ENCODE measurements around the gene ARF5.

ARF5 gene

GRCh38 chr7:127578036-127578684 lies 10.1 kb upstream of the ARF5 start:
- Histone ChIP-seq H2BK120ac (ENCODE audit: low read depth, low read length) (no peak overlapping the region), H3K79me1 (ENCODE audit: low read depth, low read length) (no peaks in the 10 kb centered on the region), H4K91ac (ENCODE audit: low read depth, low read length, poor library complexity) (no peak overlapping the region), H2BK12ac (ENCODE audit: low read length) (no peak overlapping the region), H3K18ac (ENCODE audit: low read length) (no peak overlapping the region), H3K4me2 (ENCODE audit: insufficient read depth, low read length, poor library complexity, severe bottlenecking) (no peak overlapping the region), H2AK5ac (ENCODE audit: low read depth, low read length) (no peak overlapping the region), H2AFZ (ENCODE audit: low read length) (no peak overlapping the region), H3K27ac (replicated peaks; ENCODE audit: low read length) (no peak overlapping the region), H3K4me1 (ENCODE audit: control insufficient read depth in 2 of 2, insufficient read depth in 1 of 2, low read depth in 1 of 2, low read length in 2 of 2) (no peaks in the 10 kb centered on the region), H3K23ac (ENCODE audit: low read depth, low read length, poor library complexity) (no peak overlapping the region), H3K14ac (ENCODE audit: low read length) (no peak overlapping the region), H3K36me3 (replicated peaks in 1 of 2; ENCODE audit: control insufficient read depth in 2 of 2, insufficient read depth in 2 of 2, low read length in 2 of 2) (peaks cover 16 to 53% of the 10 kb centered on the region in 2 donors), H2BK15ac (ENCODE audit: low read length) (no peak overlapping the region), H3K27me3 (ENCODE audit: control insufficient read depth in 3 of 3, insufficient read depth in 3 of 3, low read depth in 1 of 3, low read length in 3 of 3) (no peaks in the 10 kb centered on the region), H3K4ac (ENCODE audit: low read length) (no peak overlapping the region), H4K8ac (ENCODE audit: low read depth, low read length) (no peak overlapping the region), H3K4me3 (ENCODE audit: low read length in 2 of 2) (no peak overlapping the region), H3K9me3 (replicated peaks in 1 of 2; ENCODE audit: control insufficient read depth in 2 of 2, insufficient read depth in 1 of 2, low read depth in 1 of 2, low read length in 2 of 2) (no peaks in the 10 kb centered on the region), H3K9ac (ENCODE audit: low read depth, low read length, poor library complexity) (no peak overlapping the region), H2BK5ac (ENCODE audit: low read length) (no peak overlapping the region)
- no CpG with 5 or more reads among the region's 5 CpGs for WGBS, 2 donors (ENCODE audit: extremely low coverage in 2 of 2, insufficient read length in 2 of 2, insufficient replicate concordance in 1 of 2)
- DNase-seq (ENCODE audit: low spot score), result no peak

GRCh38 chr7:127578711-127579275 lies 9.4 kb upstream of the ARF5 start:
- no peak overlapping the region for H3K4ac ChIP-seq (ENCODE audit: low read length)

GRCh38 chr7:127580612-127581011 lies 7.6 kb upstream of the ARF5 start:
- Histone ChIP-seq H3K23ac (ENCODE audit: low read depth, low read length, poor library complexity) (no peak overlapping the region), H3K4me3 (ENCODE audit: low read length in 2 of 2) (no peak overlapping the region), H3K14ac (ENCODE audit: low read length) (no peak overlapping the region), H2BK12ac (ENCODE audit: low read length) (no peak overlapping the region), H4K91ac (ENCODE audit: low read depth, low read length, poor library complexity) (no peak overlapping the region), H3K79me1 (ENCODE audit: low read depth, low read length) (peaks cover 6% of the 10 kb centered on the region), H2BK15ac (ENCODE audit: low read length) (no peak overlapping the region), H2AFZ (ENCODE audit: low read length) (no peak overlapping the region), H2BK120ac (ENCODE audit: low read depth, low read length) (no peak overlapping the region), H3K18ac (ENCODE audit: low read length) (no peak overlapping the region), H3K9ac (ENCODE audit: low read depth, low read length, poor library complexity) (no peak overlapping the region), H3K4me2 (ENCODE audit: insufficient read depth, low read length, poor library complexity, severe bottlenecking) (no peak overlapping the region), H3K4me1 (ENCODE audit: control insufficient read depth in 2 of 2, insufficient read depth in 1 of 2, low read depth in 1 of 2, low read length in 2 of 2) (peaks cover 10 to 11% of the 10 kb centered on the region in 2 donors), H3K27ac (replicated peaks; ENCODE audit: low read length) (no peak overlapping the region), H4K8ac (ENCODE audit: low read depth, low read length) (no peak overlapping the region), H2AK5ac (ENCODE audit: low read depth, low read length) (no peak overlapping the region), H3K36me3 (replicated peaks in 1 of 2; ENCODE audit: control insufficient read depth in 2 of 2, insufficient read depth in 2 of 2, low read length in 2 of 2) (peaks cover 19 to 65% of the 10 kb centered on the region in 2 donors), H2BK5ac (ENCODE audit: low read length) (no peak overlapping the region), H3K27me3 (ENCODE audit: control insufficient read depth in 3 of 3, insufficient read depth in 3 of 3, low read depth in 1 of 3, low read length in 3 of 3) (no peaks in the 10 kb centered on the region), H3K9me3 (replicated peaks in 1 of 2; ENCODE audit: control insufficient read depth in 2 of 2, insufficient read depth in 1 of 2, low read depth in 1 of 2, low read length in 2 of 2) (no peaks in the 10 kb centered on the region), H3K4ac (ENCODE audit: low read length) (no peak overlapping the region)
- no peak for DNase-seq (ENCODE audit: low spot score)

More at GRCh38 chr7:127578711-127579275, 9.4 kb upstream of the ARF5 start:
- H3K23ac ChIP-seq (ENCODE audit: low read depth, low read length, poor library complexity), result no peak overlapping the region
- DNase-seq (ENCODE audit: low spot score), result no peak
- no CpG with 5 or more reads among the region's 4 CpGs for WGBS, 2 donors (ENCODE audit: extremely low coverage in 2 of 2, insufficient read length in 2 of 2, insufficient replicate concordance in 1 of 2)
- no peak overlapping the region for H3K27ac ChIP-seq (replicated peaks; ENCODE audit: low read length)
- H4K8ac ChIP-seq (ENCODE audit: low read depth, low read length), result no peak overlapping the region
- no peak overlapping the region for H3K9ac ChIP-seq (ENCODE audit: low read depth, low read length, poor library complexity)
- H2AK5ac ChIP-seq (ENCODE audit: low read depth, low read length), result no peak overlapping the region
- H3K79me1 ChIP-seq (ENCODE audit: low read depth, low read length), result peaks cover 2% of the 10 kb centered on the region
- peaks cover 0 to 2% of the 10 kb centered on the region in 2 donors for H3K4me1 ChIP-seq (ENCODE audit: control insufficient read depth in 2 of 2, insufficient read depth in 1 of 2, low read depth in 1 of 2, low read length in 2 of 2)
- no peak overlapping the region for H4K91ac ChIP-seq (ENCODE audit: low read depth, low read length, poor library complexity)
- no peak overlapping the region for H2BK120ac ChIP-seq (ENCODE audit: low read depth, low read length)
- H3K4me2 ChIP-seq (ENCODE audit: insufficient read depth, low read length, poor library complexity, severe bottlenecking), result no peak overlapping the region
- no peak overlapping the region for H2BK5ac ChIP-seq (ENCODE audit: low read length)
- no peak overlapping the region for H2AFZ ChIP-seq (ENCODE audit: low read length)
- H3K18ac ChIP-seq (ENCODE audit: low read length), result no peak overlapping the region
- H2BK15ac ChIP-seq (ENCODE audit: low read length), result no peak overlapping the region
- no peak overlapping the region for H2BK12ac ChIP-seq (ENCODE audit: low read length)
- peaks cover 19 to 59% of the 10 kb centered on the region in 2 donors for H3K36me3 ChIP-seq (replicated peaks in 1 of 2; ENCODE audit: control insufficient read depth in 2 of 2, insufficient read depth in 2 of 2, low read length in 2 of 2)
- H3K9me3 ChIP-seq (replicated peaks in 1 of 2; ENCODE audit: control insufficient read depth in 2 of 2, insufficient read depth in 1 of 2, low read depth in 1 of 2, low read length in 2 of 2), result no peaks in the 10 kb centered on the region
- H3K4me3 ChIP-seq (ENCODE audit: low read length in 2 of 2), result no peak overlapping the region
- no peak overlapping the region for H3K14ac ChIP-seq (ENCODE audit: low read length)
- H3K27me3 ChIP-seq (ENCODE audit: control insufficient read depth in 3 of 3, insufficient read depth in 3 of 3, low read depth in 1 of 3, low read length in 3 of 3), result no peaks in the 10 kb centered on the region

- Histone ChIP-seq H3K18ac (ENCODE audit: low read length) (no peak overlapping the region), H4K91ac (ENCODE audit: low read depth, low read length, poor library complexity) (no peak overlapping the region), H3K9me3 (replicated peaks in 1 of 2; ENCODE audit: control insufficient read depth in 2 of 2, insufficient read depth in 1 of 2, low read depth in 1 of 2, low read length in 2 of 2) (no peaks in the 10 kb centered on the region), H2AK5ac (ENCODE audit: low read depth, low read length) (no peak overlapping the region), H3K36me3 (replicated peaks in 1 of 2; ENCODE audit: control insufficient read depth in 2 of 2, insufficient read depth in 2 of 2, low read length in 2 of 2) (peaks cover 19 to 65% of the 10 kb centered on the region in 2 donors), H4K8ac (ENCODE audit: low read depth, low read length) (no peak overlapping the region), H2BK120ac (ENCODE audit: low read depth, low read length) (no peak overlapping the region), H3K9ac (ENCODE audit: low read depth, low read length, poor library complexity) (no peak overlapping the region), H2BK5ac (ENCODE audit: low read length) (no peak overlapping the region), H3K79me1 (ENCODE audit: low read depth, low read length) (peaks cover 6% of the 10 kb centered on the region), H3K14ac (ENCODE audit: low read length) (no peak overlapping the region), H2BK15ac (ENCODE audit: low read length) (no peak overlapping the region), H3K27me3 (ENCODE audit: control insufficient read depth in 3 of 3, insufficient read depth in 3 of 3, low read depth in 1 of 3, low read length in 3 of 3) (no peaks in the 10 kb centered on the region), H3K23ac (ENCODE audit: low read depth, low read length, poor library complexity) (no peak overlapping the region), H3K4me1 (ENCODE audit: control insufficient read depth in 2 of 2, insufficient read depth in 1 of 2, low read depth in 1 of 2, low read length in 2 of 2) (peaks cover 13% of the 10 kb centered on the region in 2 donors), H3K4ac (ENCODE audit: low read length) (no peak overlapping the region), H3K4me3 (ENCODE audit: low read length in 2 of 2) (no peak overlapping the region), H2BK12ac (ENCODE audit: low read length) (no peak overlapping the region), H3K27ac (replicated peaks; ENCODE audit: low read length) (no peak overlapping the region), H3K4me2 (ENCODE audit: insufficient read depth, low read length, poor library complexity, severe bottlenecking) (no peak overlapping the region), H2AFZ (ENCODE audit: low read length) (no peak overlapping the region)
- WGBS, 2 donors (ENCODE audit: extremely low coverage in 2 of 2, insufficient read length in 2 of 2, insufficient replicate concordance in 1 of 2), result no CpG with 5 or more reads among the region's 1 CpG
- DNase-seq (ENCODE audit: low spot score), result no peak
Observed at GRCh38 chr7:127581716-127582115, 6.5 kb upstream of the ARF5 start.
